Progenitor cell of endocrine pancreas (in vitro differentiated cells): ENCODE data around the gene GRID2. TPM values are rescaled to one million over a fixed set of nuclear protein-coding genes. Genes with fewer than 3 reads are reported as not detected.

ENCODE experiments used
- DNase-seq: peaks from one replicate; pipeline ENCODE4 v3.0.0; 2021; ENCODE audit warnings: low spot score; ENCODE audit not compliant: unreplicated experiment
- H3K27ac Mint-ChIP-seq: 2 replicates; pipeline ENCODE4 v1.8.0; 2021; ENCODE audit warnings: mild to moderate bottlenecking, moderate library complexity, mixed read lengths
- H3K27me3 Mint-ChIP-seq: 2 replicates; pipeline ENCODE4 v1.8.0; 2021; ENCODE audit warnings: mixed read lengths
- H3K36me3 Mint-ChIP-seq: 2 replicates; pipeline ENCODE4 v1.8.0; 2022; ENCODE audit warnings: mixed read lengths; ENCODE audit not compliant: insufficient read depth
- H3K4me1 Mint-ChIP-seq: 2 replicates; pipeline ENCODE4 v1.8.0; 2021; ENCODE audit warnings: low read depth, mixed read lengths
- H3K4me3 Mint-ChIP-seq: 2 replicates; pipeline ENCODE4 v1.8.0; 2021; ENCODE audit warnings: low read depth, mild to moderate bottlenecking, moderate library complexity, mixed read lengths
- H3K9me3 Mint-ChIP-seq: 2 replicates; pipeline ENCODE4 v1.8.0; 2021; ENCODE audit warnings: low read depth, mixed read lengths
- CTCF ChIP-seq: fragments of 200-600 bp; sonication (generic); IDR thresholded peaks from one replicate; pipeline ENCODE4 v1.5.0; 2021; ENCODE audit warnings: antibody characterized with exemption, mild to moderate bottlenecking; ENCODE audit not compliant: unreplicated experiment
- total RNA-seq: library from RNA; stranded (reverse); gene quantifications from 2 replicates; pipeline ENCODE4 v1.2.1, GENCODE V29; 2021

GRID2 gene
- total RNA-seq, 1 donor from 2014 or later: 0.69 TPM

- Mint-ChIP-seq H3K9me3 (no peaks in the 10 kb centered on the region), H3K27ac (no peak overlapping the region), H3K27me3 (no peaks in the 10 kb centered on the region), H3K36me3 (no peaks in the 10 kb centered on the region), H3K4me3 (no peak overlapping the region), H3K4me1 (peaks cover 10% of the 10 kb centered on the region)
- TF ChIP-seq CTCF: no peak
- no peak for DNase-seq
Measured at GRCh38 chr4:93143902-93144301, 840.1 kb downstream of the GRID2 start.

- Mint-ChIP-seq H3K36me3 (no peaks in the 10 kb centered on the region), H3K4me1 (peaks cover 10% of the 10 kb centered on the region), H3K9me3 (no peaks in the 10 kb centered on the region), H3K27ac (no peak overlapping the region), H3K4me3 (no peak overlapping the region), H3K27me3 (no peaks in the 10 kb centered on the region)
- TF ChIP-seq CTCF: no peak
- DNase-seq: no peak
Measured at GRCh38 chr4:93144644-93145043, 840.9 kb downstream of the GRID2 start.

- TF ChIP-seq CTCF: no peak
- no peak overlapping the region for H3K4me3 Mint-ChIP-seq
- peaks cover 15% of the 10 kb centered on the region for H3K4me1 Mint-ChIP-seq
- H3K36me3 Mint-ChIP-seq: no peaks in the 10 kb centered on the region
- DNase-seq: no peak
- H3K9me3 Mint-ChIP-seq: no peaks in the 10 kb centered on the region
- H3K27ac Mint-ChIP-seq: peak overlapping the region; percentile 34
- H3K27me3 Mint-ChIP-seq: no peaks in the 10 kb centered on the region
Measured at GRCh38 chr4:93147524-93148212, 843.9 kb downstream of the GRID2 start.

GRCh38 chr4:93152491-93152890 is 848.7 kb downstream of the GRID2 start:
- TF ChIP-seq CTCF: no peak
- no peak overlapping the region for H3K27ac Mint-ChIP-seq
- DNase-seq: no peak
- peaks cover 8% of the 10 kb centered on the region for H3K4me1 Mint-ChIP-seq
- H3K36me3 Mint-ChIP-seq: no peaks in the 10 kb centered on the region
- no peaks in the 10 kb centered on the region for H3K27me3 Mint-ChIP-seq
- H3K4me3 Mint-ChIP-seq: no peak overlapping the region
- H3K9me3 Mint-ChIP-seq: no peaks in the 10 kb centered on the region

- Mint-ChIP-seq H3K36me3 (no peaks in the 10 kb centered on the region), H3K27me3 (no peaks in the 10 kb centered on the region), H3K27ac (no peak overlapping the region), H3K4me1 (peaks cover 2% of the 10 kb centered on the region), H3K4me3 (no peak overlapping the region), H3K9me3 (no peaks in the 10 kb centered on the region)
- peak; percentile 23 for TF ChIP-seq CTCF
- no peak for DNase-seq
Measured at GRCh38 chr4:93157986-93158385, 854.2 kb downstream of the GRID2 start.
